Parathyroid adenoma (tissue), 2 donors: ENCODE data around the gene TDRD10.
A peak's percentile ranks its signal among the peaks of the same experiment; 100 is the strongest.

Experiments
- H2AFZ ChIP-seq: fragments of 300-600 bp; sonication (generic); one replicate; pipeline ENCODE4 v1.7.0; 2017; ENCODE audit warnings: antibody characterized with exemption, mild to moderate bottlenecking
- H3K27ac ChIP-seq: fragments of 300-600 bp; sonication (generic); one replicate; pipeline ENCODE4 v1.7.0; 2017
- H3K27me3 ChIP-seq: fragments of 300-600 bp; sonication (generic); one replicate; pipeline ENCODE4 v1.7.0; 2017; ENCODE audit warnings: low read length; ENCODE audit not compliant: control insufficient read depth, insufficient read depth
- H3K36me3 ChIP-seq: fragments of 300-600 bp; sonication (generic); one replicate; pipeline ENCODE4 v1.7.0; 2017; ENCODE audit warnings: low read length; ENCODE audit not compliant: control insufficient read depth, insufficient read depth
- H3K4me1 ChIP-seq: fragments of 300-600 bp; sonication (generic); one replicate; pipeline ENCODE4 v1.7.0; 2017; ENCODE audit warnings: control low read depth
- H3K4me2 ChIP-seq: fragments of 300-600 bp; sonication (generic); one replicate; pipeline ENCODE4 v1.7.0; 2017; ENCODE audit warnings: low read length
- H3K4me3 ChIP-seq: fragments of 300-600 bp; sonication (generic); one replicate; pipeline ENCODE4 v1.7.0; 2017; ENCODE audit warnings: low read depth, low read length
- H3K79me2 ChIP-seq: fragments of 300-600 bp; sonication (generic); one replicate; pipeline ENCODE4 v1.7.0; 2017; ENCODE audit warnings: control low read depth
- H3K9ac ChIP-seq: fragments of 300-600 bp; sonication (generic); one replicate; pipeline ENCODE4 v1.7.0; 2017; ENCODE audit warnings: mild to moderate bottlenecking
- H3K9me3 ChIP-seq: fragments of 300-600 bp; sonication (generic); one replicate; pipeline ENCODE4 v1.7.0; 2017; ENCODE audit warnings: low read length; ENCODE audit not compliant: control insufficient read depth
- TF ChIP-seq, protein P1 (sequence below): fragments of 300-600 bp; sonication (generic); IDR thresholded peaks from one replicate; pipeline ENCODE4 v1.7.0; 2017; ENCODE audit warnings: antibody characterized with exemption, mild to moderate bottlenecking
- donor health status: primary hyperparathyroidism.

The TDRD10 gene

GRCh38 chr1:154496383-154496782 is 5.6 kb upstream of the TDRD10 start:
- Histone ChIP-seq H3K79me2 (no peaks in the 10 kb centered on the region), H3K4me1 (no peaks in the 10 kb centered on the region), H3K9me3 (no peaks in the 10 kb centered on the region), H3K36me3 (no peaks in the 10 kb centered on the region), H2AFZ (no peak overlapping the region), H3K9ac (no peak overlapping the region), H3K4me3 (no peak overlapping the region), H3K27me3 (no peaks in the 10 kb centered on the region), H3K27ac (peak overlapping the region; percentile 54), H3K4me2 (no peak overlapping the region)
- TF ChIP-seq, protein P1, sequence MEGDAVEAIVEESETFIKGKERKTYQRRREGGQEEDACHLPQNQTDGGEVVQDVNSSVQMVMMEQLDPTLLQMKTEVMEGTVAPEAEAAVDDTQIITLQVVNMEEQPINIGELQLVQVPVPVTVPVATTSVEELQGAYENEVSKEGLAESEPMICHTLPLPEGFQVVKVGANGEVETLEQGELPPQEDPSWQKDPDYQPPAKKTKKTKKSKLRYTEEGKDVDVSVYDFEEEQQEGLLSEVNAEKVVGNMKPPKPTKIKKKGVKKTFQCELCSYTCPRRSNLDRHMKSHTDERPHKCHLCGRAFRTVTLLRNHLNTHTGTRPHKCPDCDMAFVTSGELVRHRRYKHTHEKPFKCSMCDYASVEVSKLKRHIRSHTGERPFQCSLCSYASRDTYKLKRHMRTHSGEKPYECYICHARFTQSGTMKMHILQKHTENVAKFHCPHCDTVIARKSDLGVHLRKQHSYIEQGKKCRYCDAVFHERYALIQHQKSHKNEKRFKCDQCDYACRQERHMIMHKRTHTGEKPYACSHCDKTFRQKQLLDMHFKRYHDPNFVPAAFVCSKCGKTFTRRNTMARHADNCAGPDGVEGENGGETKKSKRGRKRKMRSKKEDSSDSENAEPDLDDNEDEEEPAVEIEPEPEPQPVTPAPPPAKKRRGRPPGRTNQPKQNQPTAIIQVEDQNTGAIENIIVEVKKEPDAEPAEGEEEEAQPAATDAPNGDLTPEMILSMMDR, result no peak

- Histone ChIP-seq H3K9ac (no peak overlapping the region), H3K27me3 (no peaks in the 10 kb centered on the region), H3K4me1 (no peaks in the 10 kb centered on the region), H3K27ac (no peak overlapping the region), H3K4me3 (no peak overlapping the region), H3K79me2 (no peaks in the 10 kb centered on the region), H3K36me3 (no peaks in the 10 kb centered on the region), H2AFZ (no peak overlapping the region), H3K4me2 (no peak overlapping the region), H3K9me3 (no peaks in the 10 kb centered on the region)
- TF ChIP-seq, protein P1, result no peak
Observed at GRCh38 chr1:154497026-154497806, 4.8 kb upstream of the TDRD10 start.

DNA sequence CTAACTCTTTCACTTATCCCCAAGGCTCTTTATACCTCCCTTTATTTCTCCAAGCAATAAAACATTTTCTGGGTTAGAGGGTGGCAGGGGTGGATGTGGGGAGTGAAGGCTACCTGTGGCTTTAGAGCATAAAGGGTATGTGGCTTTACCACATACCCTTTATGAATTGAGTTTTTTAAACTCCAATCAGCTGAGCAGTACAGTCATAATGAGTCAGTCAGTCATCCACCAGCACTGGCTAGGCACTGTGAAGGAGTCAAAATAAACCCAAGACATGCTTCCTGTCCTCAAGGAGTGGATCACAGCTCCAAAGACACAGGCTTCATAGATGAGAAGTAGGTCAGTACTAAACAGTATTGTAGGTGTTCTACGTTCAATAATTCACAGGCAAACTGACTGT is 2.6 kb upstream of the TDRD10 start:
- Histone ChIP-seq H3K79me2 (no peaks in the 10 kb centered on the region), H2AFZ (no peak overlapping the region), H3K4me3 (no peak overlapping the region), H3K9ac (no peak overlapping the region), H3K27ac (no peak overlapping the region), H3K36me3 (no peaks in the 10 kb centered on the region), H3K9me3 (no peaks in the 10 kb centered on the region), H3K27me3 (no peaks in the 10 kb centered on the region), H3K4me2 (peak overlapping the region; percentile 40), H3K4me1 (no peaks in the 10 kb centered on the region)
- TF ChIP-seq, protein P1, result no peak

- Histone ChIP-seq H3K36me3 (no peaks in the 10 kb centered on the region), H3K27ac (no peak overlapping the region), H3K27me3 (no peaks in the 10 kb centered on the region), H2AFZ (no peak overlapping the region), H3K4me2 (peak overlapping the region; percentile 10), H3K79me2 (no peaks in the 10 kb centered on the region), H3K9ac (no peak overlapping the region), H3K9me3 (no peaks in the 10 kb centered on the region), H3K4me1 (no peaks in the 10 kb centered on the region), H3K4me3 (peak overlapping the region; percentile 50)
- TF ChIP-seq, protein P1, result no peak
Observed at GRCh38 chr1:154500533-154500932, 1.5 kb upstream of the TDRD10 start.
